BLaER1 (cell line): Measurements from ENCODE around the gene PER2.

Experiments
- H3K27ac ChIP-seq: shearing (Covaris generic); formaldehyde crosslinking; 2 replicates; pipeline ENCODE4 v1.8.1; 2022
- H3K27me3 ChIP-seq: shearing (Covaris generic); formaldehyde crosslinking; 2 replicates; pipeline ENCODE4 v1.8.1; 2022
- H3K36me3 ChIP-seq: shearing (Covaris generic); formaldehyde crosslinking; 2 replicates; pipeline ENCODE4 v1.8.1; 2022
- H3K4me1 ChIP-seq: shearing (Covaris generic); formaldehyde crosslinking; 2 replicates; pipeline ENCODE4 v1.8.1; 2022
- H3K4me2 ChIP-seq: shearing (Covaris generic); formaldehyde crosslinking; 2 replicates; pipeline ENCODE4 v1.8.1; 2022
- H3K4me3 ChIP-seq: shearing (Covaris generic); formaldehyde crosslinking; 2 replicates; pipeline ENCODE4 v1.8.1; 2022
- H3K9ac ChIP-seq: shearing (Covaris generic); formaldehyde crosslinking; 2 replicates; pipeline ENCODE4 v1.8.1; 2022
- H3K9me3 ChIP-seq: shearing (Covaris generic); formaldehyde crosslinking; 2 replicates; pipeline ENCODE4 v1.8.1; 2022
- H4K20me1 ChIP-seq: shearing (Covaris generic); formaldehyde crosslinking; 2 replicates; pipeline ENCODE4 v1.8.1; 2022
- Cebpa-rat ChIP-seq: shearing (Covaris generic); IDR thresholded peaks from 2 replicates; pipeline ENCODE4 v1.8.1; 2022

Gene PER2

GRCh38 chr2:238299803-238300202 lies 11.4 kb upstream of the PER2 start:
- H3K9ac ChIP-seq = no peak overlapping the region
- no peak for TF ChIP-seq Cebpa-rat
- no peaks in the 10 kb centered on the region for H3K27me3 ChIP-seq
- no peak overlapping the region for H3K4me2 ChIP-seq
- no peaks in the 10 kb centered on the region for H3K4me1 ChIP-seq
- no peaks in the 10 kb centered on the region for H4K20me1 ChIP-seq
- no peaks in the 10 kb centered on the region for H3K36me3 ChIP-seq
- no peak overlapping the region for H3K27ac ChIP-seq
- H3K9me3 ChIP-seq = no peaks in the 10 kb centered on the region
- no peak overlapping the region for H3K4me3 ChIP-seq

- no peaks in the 10 kb centered on the region for H4K20me1 ChIP-seq
- no peaks in the 10 kb centered on the region for H3K27me3 ChIP-seq
- no peaks in the 10 kb centered on the region for H3K9me3 ChIP-seq
- peaks cover 5% of the 10 kb centered on the region for H3K4me1 ChIP-seq
- H3K4me3 ChIP-seq = no peak overlapping the region
- no peak overlapping the region for H3K27ac ChIP-seq
- no peak overlapping the region for H3K4me2 ChIP-seq
- no peak overlapping the region for H3K9ac ChIP-seq
- H3K36me3 ChIP-seq = no peaks in the 10 kb centered on the region
- no peak for TF ChIP-seq Cebpa-rat
Observed at GRCh38 chr2:238296638-238297457, 8.4 kb upstream of the PER2 start.

DNA sequence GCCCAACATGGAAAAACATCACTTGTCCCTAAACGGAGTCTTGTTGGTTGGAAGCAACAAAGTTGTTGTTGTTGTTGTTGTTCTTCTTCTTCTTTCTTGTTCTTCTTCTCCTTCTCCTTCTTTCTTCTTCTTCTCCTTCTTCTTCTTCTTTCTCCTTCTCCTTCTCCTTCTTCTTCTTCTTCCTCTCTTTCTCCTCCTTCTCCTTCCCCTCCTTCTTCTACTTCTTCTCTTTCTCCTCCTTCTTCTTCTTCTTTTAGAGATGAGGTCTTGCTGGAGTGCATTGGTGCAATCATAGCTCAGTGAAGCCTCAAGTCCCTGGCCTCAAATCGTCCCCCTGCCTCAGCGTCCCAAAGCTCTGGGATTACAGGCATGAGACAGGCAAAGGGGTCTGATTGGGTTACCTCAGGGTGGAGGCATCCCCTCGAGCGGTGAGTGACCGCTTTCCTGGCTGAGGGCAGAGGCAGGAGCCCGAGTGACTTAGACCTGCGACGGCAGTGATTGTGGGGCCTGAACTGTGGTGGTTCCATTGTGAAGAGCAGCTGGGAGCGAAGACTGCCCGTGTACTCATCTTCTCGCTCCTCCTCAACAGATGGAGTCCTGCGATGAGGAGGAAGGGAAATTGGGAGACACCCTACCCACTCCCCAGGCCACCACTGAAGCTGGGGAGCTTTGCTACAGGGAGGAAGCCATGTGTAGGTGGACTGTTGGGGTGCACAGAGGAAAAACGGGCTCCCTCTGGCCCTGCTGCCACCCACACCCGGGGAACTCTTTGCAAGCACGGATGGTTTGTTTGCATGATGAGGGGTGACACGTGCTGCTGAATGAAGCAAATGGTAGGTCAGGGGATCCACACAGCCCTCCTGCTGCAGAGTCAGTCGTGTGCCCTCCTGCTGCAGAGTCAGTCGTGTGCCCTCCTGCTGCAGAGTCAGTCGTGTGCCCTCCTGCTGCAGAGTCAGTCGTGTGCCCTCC lies 7.0 kb upstream of the PER2 start:
- no peaks in the 10 kb centered on the region for H3K9me3 ChIP-seq
- H3K27ac ChIP-seq = no peak overlapping the region
- H3K36me3 ChIP-seq = no peaks in the 10 kb centered on the region
- no peak overlapping the region for H3K9ac ChIP-seq
- no peaks in the 10 kb centered on the region for H3K27me3 ChIP-seq
- H3K4me1 ChIP-seq = peaks cover 14% of the 10 kb centered on the region
- no peak overlapping the region for H3K4me2 ChIP-seq
- H4K20me1 ChIP-seq = no peaks in the 10 kb centered on the region
- TF ChIP-seq Cebpa-rat = no peak
- no peak overlapping the region for H3K4me3 ChIP-seq

- Histone ChIP-seq H3K9me3 (no peaks in the 10 kb centered on the region), H4K20me1 (no peaks in the 10 kb centered on the region), H3K27ac (no peak overlapping the region), H3K4me1 (peaks cover 22% of the 10 kb centered on the region), H3K27me3 (no peaks in the 10 kb centered on the region), H3K4me2 (no peak overlapping the region), H3K4me3 (no peak overlapping the region), H3K9ac (no peak overlapping the region), H3K36me3 (no peaks in the 10 kb centered on the region)
- no peak for TF ChIP-seq Cebpa-rat
Observed at GRCh38 chr2:238294393-238295143, 6.2 kb upstream of the PER2 start.

DNA sequence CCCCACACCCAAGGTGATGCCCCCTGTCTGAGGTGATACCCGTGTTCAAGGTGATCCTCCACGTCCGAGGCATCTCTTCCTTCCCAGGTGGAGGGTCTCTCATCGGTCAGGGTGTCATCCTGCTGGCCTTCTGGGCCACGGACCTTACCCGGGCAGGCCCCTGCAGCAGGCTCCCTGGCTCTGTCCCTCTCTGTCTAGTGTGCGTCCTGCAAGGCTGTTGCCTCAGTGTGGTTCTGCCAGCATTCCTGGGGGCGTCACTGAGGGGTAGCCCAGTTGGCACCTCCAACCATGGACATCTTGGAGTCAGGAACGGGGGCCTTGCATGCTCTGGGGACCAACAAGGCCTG lies 5.6 kb upstream of the PER2 start:
- Histone ChIP-seq H3K9ac (no peak overlapping the region), H3K4me1 (peaks cover 25% of the 10 kb centered on the region), H3K4me3 (no peak overlapping the region), H4K20me1 (no peaks in the 10 kb centered on the region), H3K9me3 (no peaks in the 10 kb centered on the region), H3K36me3 (no peaks in the 10 kb centered on the region), H3K27me3 (no peaks in the 10 kb centered on the region), H3K27ac (no peak overlapping the region), H3K4me2 (no peak overlapping the region)
- no peak for TF ChIP-seq Cebpa-rat

DNA sequence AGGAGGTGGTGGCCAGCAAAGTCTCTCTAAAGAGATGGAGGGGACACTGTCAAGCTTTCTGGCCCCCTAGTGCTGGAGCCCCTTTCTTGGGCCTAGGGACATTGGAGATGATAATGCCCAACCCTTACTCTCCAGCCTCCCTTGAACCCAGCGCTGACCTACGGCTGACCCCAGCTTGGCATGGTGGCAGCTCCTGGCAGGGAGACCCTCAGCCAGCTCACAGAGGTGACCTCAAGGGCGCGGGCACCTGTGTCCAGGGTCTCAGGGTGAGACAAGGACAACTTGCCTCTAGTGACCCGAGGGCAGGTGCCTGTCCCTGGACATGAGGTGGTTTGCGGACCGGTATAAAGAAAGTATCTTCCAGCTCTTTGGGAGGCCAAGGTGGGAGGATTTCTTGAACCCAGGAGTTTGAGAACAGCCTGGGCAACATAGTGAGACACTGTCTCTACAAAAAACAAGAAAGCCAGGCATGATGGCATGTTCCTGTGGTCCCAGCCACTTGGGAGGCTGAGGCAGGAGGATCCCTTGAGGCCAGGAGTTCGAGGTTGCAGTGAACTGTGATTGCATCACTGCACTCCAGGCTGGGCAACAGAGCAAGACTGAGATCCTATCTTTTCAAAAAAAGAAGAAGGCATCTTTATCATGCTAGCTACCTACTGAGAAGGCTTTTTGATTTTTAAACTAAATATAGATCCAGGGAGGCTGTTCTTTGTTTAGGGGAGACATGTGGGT lies 3.3 kb upstream of the PER2 start:
- Histone ChIP-seq H3K27me3 (no peaks in the 10 kb centered on the region), H3K4me1 (peaks cover 35% of the 10 kb centered on the region), H3K27ac (no peak overlapping the region)

GRCh38 chr2:238290715-238291549 lies 2.5 kb upstream of the PER2 start:
- Histone ChIP-seq H3K9ac (no peak overlapping the region), H3K9me3 (no peaks in the 10 kb centered on the region), H3K36me3 (no peaks in the 10 kb centered on the region), H3K4me2 (peak overlapping the region; percentile 85; the same call in 1 of the 2 replicates), H4K20me1 (peaks cover 24% of the 10 kb centered on the region), H3K4me1 (peaks cover 43% of the 10 kb centered on the region), H3K27me3 (no peaks in the 10 kb centered on the region), H3K4me3 (no peak overlapping the region), H3K27ac (no peak overlapping the region)
- no peak for TF ChIP-seq Cebpa-rat

More for the DNA sequence above, 3.3 kb upstream of the PER2 start:
- TF ChIP-seq Cebpa-rat = peak; percentile 77
- Histone ChIP-seq H3K9ac (no peak overlapping the region), H3K4me3 (no peak overlapping the region), H3K4me2 (no peak overlapping the region; the same call in 1 of the 2 replicates), H3K36me3 (no peaks in the 10 kb centered on the region), H3K9me3 (no peaks in the 10 kb centered on the region), H4K20me1 (peaks cover 16% of the 10 kb centered on the region)

DNA sequence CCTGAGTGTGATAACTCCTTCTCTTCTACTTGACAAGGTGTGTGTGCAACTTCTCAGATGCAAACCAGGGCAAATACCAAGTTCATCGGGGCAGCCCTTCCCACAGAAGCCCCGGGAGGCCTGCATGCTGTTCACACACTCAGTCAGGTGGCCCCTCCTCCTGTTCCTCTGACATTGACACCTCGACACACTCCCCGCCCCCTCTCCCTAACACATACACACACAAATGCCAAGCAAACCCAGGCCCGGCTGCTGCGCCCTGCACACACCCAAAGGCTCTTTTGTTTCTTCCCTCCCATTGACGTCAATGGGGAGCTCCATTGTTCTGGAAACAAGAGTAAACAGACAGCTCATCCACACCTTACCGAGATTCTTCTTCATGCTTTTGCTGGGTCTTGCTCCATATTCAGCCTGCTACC lies 1.7 kb upstream of the PER2 start:
- H4K20me1 ChIP-seq = peaks cover 33% of the 10 kb centered on the region
- no peaks in the 10 kb centered on the region for H3K27me3 ChIP-seq
- H3K9ac ChIP-seq = peak overlapping the region; percentile 86
- H3K27ac ChIP-seq = peak overlapping the region; percentile 92
- peak overlapping the region; percentile 85 for H3K4me2 ChIP-seq
- no peak for TF ChIP-seq Cebpa-rat
- H3K4me1 ChIP-seq = peaks cover 51% of the 10 kb centered on the region
- no peaks in the 10 kb centered on the region for H3K9me3 ChIP-seq
- H3K4me3 ChIP-seq = peak overlapping the region; percentile 94
- H3K36me3 ChIP-seq = no peaks in the 10 kb centered on the region
